ENCODE results near the gene MID1.

MID1 gene

DNA sequence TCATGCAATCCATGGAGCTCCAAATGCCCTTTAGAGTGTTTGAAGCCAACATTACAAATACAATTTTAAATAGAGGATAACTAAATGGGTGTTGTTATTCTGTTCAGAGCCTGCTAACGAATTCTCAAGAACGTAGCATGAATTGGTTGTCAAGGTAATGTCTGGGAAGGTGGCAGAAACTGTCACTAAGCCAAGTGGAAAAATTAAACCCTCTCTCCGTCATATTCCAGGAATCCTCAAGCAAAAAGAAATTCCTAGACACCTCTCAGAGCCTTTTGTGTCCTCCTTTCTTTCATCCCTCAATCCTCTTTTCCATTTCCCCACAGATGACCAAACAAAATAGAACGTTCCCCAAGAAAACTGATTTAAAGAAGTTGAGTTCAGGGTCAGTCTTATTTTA is 204.0 kb downstream of the MID1 start:
- DNase-seq = no peak

DNA sequence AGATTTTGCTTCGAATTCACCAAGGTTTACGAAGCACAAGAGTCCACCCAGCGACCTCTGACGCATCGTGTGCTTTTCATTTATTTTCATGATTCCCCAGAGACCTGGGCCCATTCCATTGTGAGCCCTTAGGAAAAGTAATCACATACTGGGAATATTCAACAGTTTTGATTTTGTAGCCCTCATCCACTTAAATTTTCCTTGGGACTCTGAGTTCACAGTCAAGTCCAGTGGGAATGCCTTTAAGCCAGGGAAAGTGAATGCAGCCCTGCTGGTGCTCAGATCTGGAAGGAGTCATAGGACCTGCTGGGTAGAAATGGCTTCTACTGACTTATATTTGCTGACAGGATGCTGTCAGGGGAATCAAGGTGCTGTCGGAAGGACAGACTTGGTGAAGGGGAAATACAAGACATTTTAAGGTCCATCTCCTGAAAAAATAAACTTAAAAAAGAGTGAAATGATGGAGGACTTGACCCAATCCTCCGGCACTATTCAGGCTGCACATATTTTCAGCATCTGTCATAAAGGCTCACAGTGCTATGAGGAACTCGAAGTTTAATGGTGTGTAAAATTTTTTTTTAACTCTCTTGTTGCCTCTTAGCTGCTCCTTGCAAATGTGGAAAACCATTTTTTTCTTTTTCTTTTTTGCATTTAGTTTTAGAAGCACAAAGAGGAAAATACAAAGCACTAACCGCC is 204.9 kb downstream of the MID1 start:
- no peak for DNase-seq

DNA sequence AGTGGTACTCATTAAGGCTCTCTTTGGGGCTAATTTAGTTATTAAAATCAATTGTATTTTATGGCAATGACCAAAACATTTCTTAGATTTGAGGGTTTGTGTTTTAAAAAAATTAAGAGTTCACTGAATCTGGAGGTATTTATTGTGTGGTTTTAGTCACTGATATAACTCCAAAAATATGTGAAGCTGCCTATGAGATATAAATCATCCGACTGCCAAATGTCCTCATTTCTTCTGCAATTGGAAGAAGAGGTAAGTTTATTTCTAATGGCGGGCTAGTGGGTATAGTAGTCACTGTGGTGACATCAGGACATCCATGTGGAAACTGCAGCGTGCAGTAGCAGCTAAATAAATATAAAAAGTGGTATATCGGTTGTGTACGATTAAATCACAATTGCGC is 205.5 kb downstream of the MID1 start:
- no peak for DNase-seq

- DNase-seq = no peak
Measured at GRCh38 chrX:10414156-10414824, 206.1 kb downstream of the MID1 start.

DNA sequence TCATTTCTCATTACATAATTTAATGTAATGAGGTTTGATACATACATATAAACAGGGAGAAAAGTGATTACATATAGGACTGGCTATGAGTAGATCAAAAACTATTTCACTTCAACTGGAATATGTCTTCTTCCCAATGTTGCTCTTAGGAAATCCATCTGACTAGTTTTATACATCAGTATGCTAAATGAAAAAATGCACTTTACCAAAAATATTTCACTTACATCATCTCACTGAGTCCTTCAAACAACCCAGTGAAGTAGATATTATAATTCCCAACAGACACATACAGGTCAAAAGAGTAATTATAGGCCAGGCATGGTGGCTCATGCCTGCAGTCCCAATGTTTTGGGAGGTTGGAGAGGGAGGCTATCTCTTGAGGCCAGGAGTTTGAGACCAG is 215.9 kb downstream of the MID1 start:
- DNase-seq = no peak

GRCh38 chrX:10401239-10401638 is 219.1 kb downstream of the MID1 start:
- DNase-seq = no peak

- no peak for DNase-seq
Measured at GRCh38 chrX:10399043-10399741, 221.2 kb downstream of the MID1 start.

DNA sequence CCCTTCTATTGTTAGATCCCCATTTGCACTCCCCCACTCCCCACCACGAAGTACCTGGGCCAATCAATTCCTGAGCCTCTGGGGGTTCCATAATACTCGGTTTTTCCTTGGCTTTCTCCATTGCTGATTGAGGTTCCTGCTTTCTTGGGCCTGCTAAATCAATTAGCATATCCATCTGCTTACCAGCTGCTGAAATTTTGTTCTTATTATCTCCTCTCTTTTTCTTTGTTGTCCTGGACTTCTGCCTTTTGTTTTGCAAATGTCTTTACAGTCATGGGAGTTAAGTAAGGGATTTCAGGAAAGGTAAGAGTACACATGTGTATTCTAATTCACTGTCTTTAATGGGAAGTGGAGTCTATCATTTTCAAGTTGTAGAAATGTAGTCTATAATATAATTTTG is 222.2 kb downstream of the MID1 start:
- no peak for DNase-seq

GRCh38 chrX:10397349-10397748 is 223.0 kb downstream of the MID1 start:
- no peak for DNase-seq

GRCh38 chrX:10395643-10396042 is 224.7 kb downstream of the MID1 start:
- DNase-seq = no peak
